ENCODE data around the gene PLXNA4.

- TF ChIP-seq CTCF (IDR thresholded peaks at IDR 0.05) (no peak), POLR2A (IDR thresholded peaks at IDR 0.05) (no peak)
These were observed 427.4 kb downstream of the PLXNA4 start for GRCh38 chr7:132148876-132149275.

Measured in lower leg skin (tissue), 3 donors.